CD4-positive, alpha-beta T cell (primary cell): Measurements from ENCODE around the gene RCC2. TPM values are rescaled to one million over a fixed set of nuclear protein-coding genes. Genes with fewer than 3 reads are reported as not detected.

Source experiments
- ATAC-seq: fragments of 200-7000 bp; cut with Tn5 transposase; one replicate; pipeline ENCODE4 v1.10.0; 2022; ENCODE audit warnings: mild to moderate bottlenecking; ENCODE audit not compliant: poor library complexity
- CTCF ChIA-PET: fragments of 350-600 bp; sonication (Branson Sonifier 250); formaldehyde crosslinking; loops from one replicate; lab custom pipeline; 2021; ENCODE audit warnings: antibody characterized with exemption, inconsistent platforms; lab: Charles Lee
- POLR2A ChIA-PET: fragments of 350-600 bp; sonication (Branson Sonifier 250); formaldehyde crosslinking; loops from one replicate; lab custom pipeline; 2021; ENCODE audit warnings: antibody characterized with exemption, inconsistent platforms; lab: Charles Lee
- DNase-seq, 14 experiments: peaks; one replicate each; pipeline ENCODE4 v3.0.0-alpha.2; 2013 to 2020; ENCODE audit warnings: mixed read lengths in 2 of 14
- H3K27ac ChIP-seq, 2 donors: one replicate each; pipeline versions ENCODE4 v1.5.1 to v1.7.0; 2013; ENCODE audit warnings: low read length in 2 of 2, low read depth in 1 of 2, mild to moderate bottlenecking in 1 of 2
- H3K27me3 ChIP-seq, 2 experiments: 1 replicate in 1 of 2; 2 replicates in 1 of 2; pipeline versions ENCODE4 v1.6.1 to v1.7.0; 2013; ENCODE audit warnings: low read length in 2 of 2, control low read depth in 1 of 2, mild to moderate bottlenecking in 1 of 2, moderate library complexity in 1 of 2; ENCODE audit not compliant: insufficient read depth in 2 of 2, control insufficient read depth in 1 of 2
- H3K36me3 ChIP-seq: one replicate; pipeline ENCODE4 v1.6.1; 2013; ENCODE audit warnings: low read length, control low read depth; ENCODE audit not compliant: insufficient read depth
- H3K4me1 ChIP-seq: one replicate; pipeline ENCODE4 v1.6.1; 2013; ENCODE audit warnings: low read length, control low read depth; ENCODE audit not compliant: insufficient read depth
- H3K4me3 ChIP-seq: one replicate; pipeline ENCODE4 v1.5.1; 2013; ENCODE audit warnings: mild to moderate bottlenecking, low read length, moderate library complexity
- H3K9me3 ChIP-seq, 2 experiments: 1 replicate in 1 of 2; 2 replicates in 1 of 2; pipeline versions ENCODE4 v1.6.1 to v1.7.0; 2013; ENCODE audit warnings: low read length in 2 of 2, mild to moderate bottlenecking in 2 of 2, control low read depth in 1 of 2, moderate library complexity in 1 of 2; ENCODE audit not compliant: control insufficient read depth in 1 of 2, insufficient read depth in 1 of 2
- H3K27ac Mint-ChIP-seq: one replicate; pipeline ENCODE4 v1.8.0; 2020; ENCODE audit warnings: mixed read lengths
- H3K27me3 Mint-ChIP-seq: one replicate; pipeline ENCODE4 v1.8.0; 2021; ENCODE audit warnings: mixed read lengths
- H3K36me3 Mint-ChIP-seq: one replicate; pipeline ENCODE4 v1.8.0; 2021; ENCODE audit warnings: low read depth, mixed read lengths
- H3K4me1 Mint-ChIP-seq: one replicate; pipeline ENCODE4 v1.8.0; 2021; ENCODE audit warnings: low read depth, mixed read lengths
- H3K4me3 Mint-ChIP-seq: one replicate; pipeline ENCODE4 v1.8.0; 2020; ENCODE audit warnings: mild to moderate bottlenecking, mixed read lengths
- H3K9me3 Mint-ChIP-seq: one replicate; pipeline ENCODE4 v1.8.0; 2020; ENCODE audit warnings: mixed read lengths
- intact Hi-C, 2 experiments: fragments of 100-400 bp; cut with DNase I in 1 of 2; cut with micrococcal nuclease in 1 of 2; formaldehyde crosslinking; loops; one replicate each; pipeline versions ENCODE4 v1.15.1 to v1.9.0; 2023 to 2025; cut with DNase I, micrococcal nuclease
- total RNA-seq, 174 experiments: library from RNA in 2 of 174; stranded (reverse) in 2 of 174; gene quantifications; one replicate each; pipeline ENCODE4 v1.2.3 and lab custom pipeline; 2021 to 2026
- TF ChIP-seq, protein P1 (sequence below): fragments of 200-600 bp; IDR thresholded peaks from one replicate; pipeline ENCODE4 v1.8.0; 2022; ENCODE audit warnings: antibody characterized with exemption, mild to moderate bottlenecking

Gene RCC2
- total RNA-seq, 2 experiments from 2014 or later: 20.1 to 21.0 TPM

DNA sequence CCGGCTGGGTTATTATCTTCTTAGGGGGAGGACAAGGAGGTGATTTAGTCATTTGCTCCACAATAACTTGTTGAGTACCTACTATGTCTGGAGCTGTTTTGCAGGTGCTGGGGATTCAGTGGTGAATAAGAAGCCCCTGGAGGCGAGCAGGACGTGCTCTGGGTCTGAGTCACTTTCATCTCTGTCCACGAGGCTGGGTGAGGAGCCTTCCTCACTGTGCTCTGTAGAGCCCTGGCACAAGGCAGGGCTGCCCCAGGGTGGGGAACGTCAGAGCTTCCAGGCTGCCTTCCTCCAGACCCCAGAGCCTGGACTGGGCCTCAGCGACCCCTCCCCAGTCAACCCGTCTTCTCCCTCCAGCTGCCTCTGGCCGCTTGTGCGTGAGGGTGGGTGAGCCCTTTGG lies 70.0 kb downstream of the RCC2 start:
- intact Hi-C loops: no loop called here
- CTCF ChIA-PET: no interaction called here
- no peaks in the 10 kb centered on the region for H3K36me3 ChIP-seq
- no peaks in the 10 kb centered on the region for H3K4me1 ChIP-seq
- Mint-ChIP-seq H3K27me3 (peaks cover under 1% of the 10 kb centered on the region), H3K9me3 (no peaks in the 10 kb centered on the region), H3K4me3 (no peak overlapping the region), H3K27ac (no peak overlapping the region), H3K36me3 (no peaks in the 10 kb centered on the region), H3K4me1 (no peaks in the 10 kb centered on the region)
- POLR2A ChIA-PET: no interaction called here
- DNase-seq (no peak), ATAC-seq (no peak)
- TF ChIP-seq, protein P1, sequence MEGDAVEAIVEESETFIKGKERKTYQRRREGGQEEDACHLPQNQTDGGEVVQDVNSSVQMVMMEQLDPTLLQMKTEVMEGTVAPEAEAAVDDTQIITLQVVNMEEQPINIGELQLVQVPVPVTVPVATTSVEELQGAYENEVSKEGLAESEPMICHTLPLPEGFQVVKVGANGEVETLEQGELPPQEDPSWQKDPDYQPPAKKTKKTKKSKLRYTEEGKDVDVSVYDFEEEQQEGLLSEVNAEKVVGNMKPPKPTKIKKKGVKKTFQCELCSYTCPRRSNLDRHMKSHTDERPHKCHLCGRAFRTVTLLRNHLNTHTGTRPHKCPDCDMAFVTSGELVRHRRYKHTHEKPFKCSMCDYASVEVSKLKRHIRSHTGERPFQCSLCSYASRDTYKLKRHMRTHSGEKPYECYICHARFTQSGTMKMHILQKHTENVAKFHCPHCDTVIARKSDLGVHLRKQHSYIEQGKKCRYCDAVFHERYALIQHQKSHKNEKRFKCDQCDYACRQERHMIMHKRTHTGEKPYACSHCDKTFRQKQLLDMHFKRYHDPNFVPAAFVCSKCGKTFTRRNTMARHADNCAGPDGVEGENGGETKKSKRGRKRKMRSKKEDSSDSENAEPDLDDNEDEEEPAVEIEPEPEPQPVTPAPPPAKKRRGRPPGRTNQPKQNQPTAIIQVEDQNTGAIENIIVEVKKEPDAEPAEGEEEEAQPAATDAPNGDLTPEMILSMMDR: no peak
- no peak overlapping the region for H3K4me3 ChIP-seq
- H3K27ac ChIP-seq: no peak overlapping the region
- H3K9me3 ChIP-seq: no peaks in the 10 kb centered on the region
- H3K27me3 ChIP-seq: peaks cover 0 to 3% of the 10 kb centered on the region in 2 experiments

DNA sequence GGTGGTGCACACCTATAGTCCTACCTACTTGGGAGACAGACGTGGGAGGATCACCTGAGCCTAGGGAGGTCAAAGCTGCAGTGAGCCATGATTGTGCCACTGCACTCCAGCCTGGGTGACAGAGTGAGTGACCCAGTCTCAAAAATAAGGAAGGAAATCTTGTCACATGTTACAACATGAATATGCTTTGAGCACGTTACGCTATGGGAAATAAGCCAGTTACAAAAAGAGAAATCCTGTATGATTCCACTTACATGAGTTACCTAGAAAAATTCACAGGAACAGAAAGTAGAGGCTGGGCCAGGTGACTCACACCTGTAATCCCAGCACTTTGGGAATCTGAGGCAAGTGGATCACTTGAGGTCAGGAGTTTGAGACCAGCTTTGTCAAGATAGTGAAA lies 74.2 kb downstream of the RCC2 start:
- no peaks in the 10 kb centered on the region for H3K36me3 Mint-ChIP-seq
- H3K9me3 Mint-ChIP-seq: no peaks in the 10 kb centered on the region
- H3K27ac Mint-ChIP-seq: no peak overlapping the region
- H3K9me3 ChIP-seq: no peaks in the 10 kb centered on the region
- H3K27ac ChIP-seq: no peak overlapping the region
- TF ChIP-seq, protein P1: no peak
- H3K4me3 Mint-ChIP-seq: no peak overlapping the region
- DNase-seq: peak in 2 of 14 experiments; percentile 19 to 33
- no peak for ATAC-seq
- peaks cover 0 to 3% of the 10 kb centered on the region in 2 experiments for H3K27me3 ChIP-seq
- no peaks in the 10 kb centered on the region for H3K4me1 Mint-ChIP-seq
- ChIA-PET CTCF (no interaction called here), POLR2A (no interaction called here)
- no peak overlapping the region for H3K4me3 ChIP-seq
- H3K4me1 ChIP-seq: no peaks in the 10 kb centered on the region
- peaks cover 10% of the 10 kb centered on the region for H3K27me3 Mint-ChIP-seq
- H3K36me3 ChIP-seq: no peaks in the 10 kb centered on the region
- intact Hi-C loops: no loop called here

DNA sequence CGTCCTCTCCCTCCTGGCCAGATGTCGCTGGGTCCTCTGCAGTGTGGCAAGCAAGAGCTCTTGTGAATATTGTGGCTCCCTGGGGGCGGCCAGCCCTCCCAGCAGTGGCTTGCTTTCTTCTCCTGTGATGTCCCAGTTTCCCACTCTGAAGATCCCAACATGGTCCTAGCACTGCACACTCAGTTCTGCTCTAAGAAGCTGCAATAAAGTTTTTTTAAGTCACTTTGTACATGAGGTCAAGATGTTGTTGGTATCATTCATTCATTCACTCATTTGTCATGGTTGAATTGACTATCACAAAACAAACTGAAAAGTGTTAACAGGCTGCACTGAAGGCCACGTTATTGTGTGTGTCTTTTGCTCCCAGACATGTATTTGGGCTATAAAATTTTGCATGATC lies 75.7 kb downstream of the RCC2 start:
- intact Hi-C loops: no loop called here
- Mint-ChIP-seq H3K4me1 (no peaks in the 10 kb centered on the region), H3K27ac (no peak overlapping the region), H3K27me3 (peaks cover 10% of the 10 kb centered on the region), H3K9me3 (no peaks in the 10 kb centered on the region), H3K4me3 (no peak overlapping the region), H3K36me3 (no peaks in the 10 kb centered on the region)
- CTCF ChIA-PET: no interaction called here
- Histone ChIP-seq H3K4me3 (no peak overlapping the region), H3K27ac (no peak overlapping the region), H3K27me3 (peaks cover 0 to 3% of the 10 kb centered on the region in 2 experiments), H3K9me3 (no peaks in the 10 kb centered on the region), H3K4me1 (no peaks in the 10 kb centered on the region), H3K36me3 (no peaks in the 10 kb centered on the region)
- TF ChIP-seq, protein P1: no peak
- DNase-seq: no peak
- no peak for ATAC-seq
- POLR2A ChIA-PET: no interaction called here
